CD4-positive, alpha-beta T cell (primary cell): ENCODE results near the gene ZNHIT3. TPM values are rescaled to one million over a fixed set of nuclear protein-coding genes. Genes with fewer than 3 reads are reported as not detected.

ENCODE experiments used
- ATAC-seq: fragments of 200-7000 bp; cut with Tn5 transposase; one replicate; pipeline ENCODE4 v1.10.0; 2022; ENCODE audit warnings: mild to moderate bottlenecking; ENCODE audit not compliant: poor library complexity
- CTCF ChIA-PET: fragments of 350-600 bp; sonication (Branson Sonifier 250); formaldehyde crosslinking; loops from one replicate; lab custom pipeline; 2021; ENCODE audit warnings: antibody characterized with exemption, inconsistent platforms; lab: Charles Lee
- POLR2A ChIA-PET: fragments of 350-600 bp; sonication (Branson Sonifier 250); formaldehyde crosslinking; loops from one replicate; lab custom pipeline; 2021; ENCODE audit warnings: antibody characterized with exemption, inconsistent platforms; lab: Charles Lee
- DNase-seq, 14 experiments: peaks; one replicate each; pipeline ENCODE4 v3.0.0-alpha.2; 2013 to 2020; ENCODE audit warnings: mixed read lengths in 2 of 14
- H3K27ac ChIP-seq, 2 donors: one replicate each; pipeline versions ENCODE4 v1.5.1 to v1.7.0; 2013; ENCODE audit warnings: low read length in 2 of 2, low read depth in 1 of 2, mild to moderate bottlenecking in 1 of 2
- H3K27me3 ChIP-seq, 2 experiments: 1 replicate in 1 of 2; 2 replicates in 1 of 2; pipeline versions ENCODE4 v1.6.1 to v1.7.0; 2013; ENCODE audit warnings: low read length in 2 of 2, control low read depth in 1 of 2, mild to moderate bottlenecking in 1 of 2, moderate library complexity in 1 of 2; ENCODE audit not compliant: insufficient read depth in 2 of 2, control insufficient read depth in 1 of 2
- H3K36me3 ChIP-seq: one replicate; pipeline ENCODE4 v1.6.1; 2013; ENCODE audit warnings: low read length, control low read depth; ENCODE audit not compliant: insufficient read depth
- H3K4me1 ChIP-seq: one replicate; pipeline ENCODE4 v1.6.1; 2013; ENCODE audit warnings: low read length, control low read depth; ENCODE audit not compliant: insufficient read depth
- H3K4me3 ChIP-seq: one replicate; pipeline ENCODE4 v1.5.1; 2013; ENCODE audit warnings: mild to moderate bottlenecking, low read length, moderate library complexity
- H3K9me3 ChIP-seq, 2 experiments: 1 replicate in 1 of 2; 2 replicates in 1 of 2; pipeline versions ENCODE4 v1.6.1 to v1.7.0; 2013; ENCODE audit warnings: low read length in 2 of 2, mild to moderate bottlenecking in 2 of 2, control low read depth in 1 of 2, moderate library complexity in 1 of 2; ENCODE audit not compliant: control insufficient read depth in 1 of 2, insufficient read depth in 1 of 2
- H3K27ac Mint-ChIP-seq: one replicate; pipeline ENCODE4 v1.8.0; 2020; ENCODE audit warnings: mixed read lengths
- H3K27me3 Mint-ChIP-seq: one replicate; pipeline ENCODE4 v1.8.0; 2021; ENCODE audit warnings: mixed read lengths
- H3K36me3 Mint-ChIP-seq: one replicate; pipeline ENCODE4 v1.8.0; 2021; ENCODE audit warnings: low read depth, mixed read lengths
- H3K4me1 Mint-ChIP-seq: one replicate; pipeline ENCODE4 v1.8.0; 2021; ENCODE audit warnings: low read depth, mixed read lengths
- H3K4me3 Mint-ChIP-seq: one replicate; pipeline ENCODE4 v1.8.0; 2020; ENCODE audit warnings: mild to moderate bottlenecking, mixed read lengths
- H3K9me3 Mint-ChIP-seq: one replicate; pipeline ENCODE4 v1.8.0; 2020; ENCODE audit warnings: mixed read lengths
- intact Hi-C, 2 experiments: fragments of 100-400 bp; cut with DNase I in 1 of 2; cut with micrococcal nuclease in 1 of 2; formaldehyde crosslinking; loops; one replicate each; pipeline versions ENCODE4 v1.15.1 to v1.9.0; 2023 to 2025; cut with DNase I, micrococcal nuclease
- total RNA-seq, 174 experiments: library from RNA in 2 of 174; stranded (reverse) in 2 of 174; gene quantifications; one replicate each; pipeline ENCODE4 v1.2.3 and lab custom pipeline; 2021 to 2026
- TF ChIP-seq, protein P1 (sequence below): fragments of 200-600 bp; IDR thresholded peaks from one replicate; pipeline ENCODE4 v1.8.0; 2022; ENCODE audit warnings: antibody characterized with exemption, mild to moderate bottlenecking

The ZNHIT3 gene
- total RNA-seq, 2 experiments from 2014 or later, result 70.2 to 73.9 TPM

DNA sequence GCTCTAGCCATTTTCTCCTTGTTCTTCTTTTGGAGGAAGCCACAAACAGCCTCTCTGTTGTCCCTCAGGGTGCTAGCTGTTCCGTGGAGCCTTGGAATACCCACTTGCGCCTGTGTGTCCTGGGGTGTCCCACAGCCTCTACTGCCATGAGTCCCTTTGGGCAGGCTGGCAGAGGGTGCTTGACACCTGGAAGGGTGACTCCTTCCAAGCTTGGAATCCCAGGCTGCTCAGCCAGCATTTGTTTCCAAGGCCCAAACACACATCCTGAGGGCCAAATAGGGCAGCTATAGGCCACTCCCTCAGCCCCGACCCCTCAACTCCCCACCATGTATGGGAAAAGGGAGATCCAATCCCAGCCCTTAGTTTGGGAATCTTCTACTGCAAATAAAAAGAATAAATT, 14.9 kb downstream of the ZNHIT3 start:
- Mint-ChIP-seq H3K27ac (no peak overlapping the region), H3K4me1 (no peaks in the 10 kb centered on the region), H3K4me3 (no peak overlapping the region), H3K36me3 (peaks cover 44% of the 10 kb centered on the region), H3K27me3 (no peaks in the 10 kb centered on the region), H3K9me3 (no peaks in the 10 kb centered on the region)
- ChIA-PET CTCF (no interaction called here), POLR2A (interaction anchor here (0.8 kb wide), 1 partner anchor 8 kb away, joined by 3 read pairs; no protein-coding TSS in a partner anchor)
- H3K4me3 ChIP-seq, result no peak overlapping the region
- ATAC-seq (no peak), DNase-seq (no peak)
- H3K36me3 ChIP-seq, result peaks cover 51% of the 10 kb centered on the region
- H3K27me3 ChIP-seq, result no peaks in the 10 kb centered on the region
- H3K9me3 ChIP-seq, result no peaks in the 10 kb centered on the region
- no peak overlapping the region for H3K27ac ChIP-seq
- intact Hi-C loops, result no loop called here
- TF ChIP-seq, protein P1, sequence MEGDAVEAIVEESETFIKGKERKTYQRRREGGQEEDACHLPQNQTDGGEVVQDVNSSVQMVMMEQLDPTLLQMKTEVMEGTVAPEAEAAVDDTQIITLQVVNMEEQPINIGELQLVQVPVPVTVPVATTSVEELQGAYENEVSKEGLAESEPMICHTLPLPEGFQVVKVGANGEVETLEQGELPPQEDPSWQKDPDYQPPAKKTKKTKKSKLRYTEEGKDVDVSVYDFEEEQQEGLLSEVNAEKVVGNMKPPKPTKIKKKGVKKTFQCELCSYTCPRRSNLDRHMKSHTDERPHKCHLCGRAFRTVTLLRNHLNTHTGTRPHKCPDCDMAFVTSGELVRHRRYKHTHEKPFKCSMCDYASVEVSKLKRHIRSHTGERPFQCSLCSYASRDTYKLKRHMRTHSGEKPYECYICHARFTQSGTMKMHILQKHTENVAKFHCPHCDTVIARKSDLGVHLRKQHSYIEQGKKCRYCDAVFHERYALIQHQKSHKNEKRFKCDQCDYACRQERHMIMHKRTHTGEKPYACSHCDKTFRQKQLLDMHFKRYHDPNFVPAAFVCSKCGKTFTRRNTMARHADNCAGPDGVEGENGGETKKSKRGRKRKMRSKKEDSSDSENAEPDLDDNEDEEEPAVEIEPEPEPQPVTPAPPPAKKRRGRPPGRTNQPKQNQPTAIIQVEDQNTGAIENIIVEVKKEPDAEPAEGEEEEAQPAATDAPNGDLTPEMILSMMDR, result no peak
- H3K4me1 ChIP-seq, result no peaks in the 10 kb centered on the region

DNA sequence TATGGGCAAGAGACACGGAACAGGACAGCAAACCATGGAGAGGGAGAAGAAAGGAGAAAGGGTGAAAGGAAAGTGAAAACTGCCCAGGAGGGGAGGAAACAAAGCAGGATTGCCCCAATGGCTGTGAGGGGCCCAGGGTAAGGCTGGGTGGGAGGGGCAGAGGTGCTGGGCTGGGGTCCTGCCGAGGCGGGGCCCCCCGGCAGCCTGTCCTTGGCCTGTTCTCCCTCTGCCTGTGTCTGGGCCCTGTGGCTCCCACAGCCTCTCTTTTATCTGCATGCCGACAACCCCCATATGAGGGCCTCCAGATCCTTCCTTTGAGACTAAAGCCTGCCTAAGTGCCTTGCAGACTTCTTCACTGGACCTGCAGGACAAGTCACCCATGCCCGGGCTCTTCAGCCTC, 15.5 kb downstream of the ZNHIT3 start:
- no peaks in the 10 kb centered on the region for H3K27me3 ChIP-seq
- peaks cover 49% of the 10 kb centered on the region for H3K36me3 ChIP-seq
- Mint-ChIP-seq H3K27me3 (no peaks in the 10 kb centered on the region), H3K27ac (peak overlapping the region; percentile 57), H3K9me3 (no peaks in the 10 kb centered on the region), H3K4me3 (no peak overlapping the region), H3K4me1 (no peaks in the 10 kb centered on the region), H3K36me3 (peaks cover 39% of the 10 kb centered on the region)
- no peaks in the 10 kb centered on the region for H3K9me3 ChIP-seq
- ChIA-PET CTCF (no interaction called here), POLR2A (interaction anchor here (0.8 kb wide), 1 partner anchor 9 kb away, joined by 3 read pairs; no protein-coding TSS in a partner anchor)
- no peak overlapping the region for H3K4me3 ChIP-seq
- intact Hi-C loops, result no loop called here
- ATAC-seq (no peak), DNase-seq (no peak)
- TF ChIP-seq, protein P1, result no peak
- no peaks in the 10 kb centered on the region for H3K4me1 ChIP-seq
- H3K27ac ChIP-seq, result no peak overlapping the region

DNA sequence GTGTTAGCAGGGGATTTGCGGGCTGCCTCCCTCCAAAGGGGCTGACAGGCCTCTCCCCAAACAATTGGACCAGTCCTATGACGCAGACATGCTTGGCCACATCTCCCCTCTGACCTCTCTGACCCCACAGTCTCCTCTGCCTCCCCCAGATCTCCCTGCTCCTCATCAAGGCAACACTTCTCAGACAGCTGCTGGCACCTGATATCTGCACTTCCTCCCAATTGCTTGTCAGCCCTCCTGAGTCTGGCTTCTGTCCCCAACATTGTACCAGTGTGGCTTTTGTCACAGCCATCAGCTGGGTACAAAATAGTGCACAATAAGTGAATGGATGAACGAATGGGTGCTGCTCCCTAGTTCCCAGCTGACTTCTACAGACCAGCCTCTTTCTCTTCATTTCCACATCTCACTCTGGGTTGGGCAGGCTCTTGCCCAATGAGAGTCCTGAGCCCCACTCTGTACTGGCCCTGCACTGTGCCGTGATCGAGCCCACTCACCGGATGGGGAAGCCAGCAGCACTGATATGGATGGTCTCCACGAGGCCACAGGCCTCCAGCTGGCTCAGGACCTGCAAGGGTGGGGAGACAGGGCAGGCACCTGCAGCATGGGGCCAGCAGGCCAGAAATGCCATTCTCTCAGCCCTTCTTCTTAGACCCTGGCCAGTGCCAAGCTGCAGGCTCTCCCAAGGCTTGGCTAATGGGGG, 17.1 kb downstream of the ZNHIT3 start:
- no peak for DNase-seq
- H3K36me3 Mint-ChIP-seq, result peaks cover 29% of the 10 kb centered on the region
- H3K9me3 Mint-ChIP-seq, result no peaks in the 10 kb centered on the region
- no peak overlapping the region for H3K27ac Mint-ChIP-seq
- Histone ChIP-seq H3K27ac (no peak overlapping the region), H3K4me1 (no peaks in the 10 kb centered on the region), H3K27me3 (no peaks in the 10 kb centered on the region), H3K9me3 (no peaks in the 10 kb centered on the region), H3K4me3 (no peak overlapping the region), H3K36me3 (peaks cover 43% of the 10 kb centered on the region)
- ChIA-PET POLR2A (interaction anchor here (1.0 kb wide), 1 partner anchor 41 kb away, joined by 3 read pairs; the partner anchor contains the start of gene GGNBP2), CTCF (no interaction called here)
- no peaks in the 10 kb centered on the region for H3K4me1 Mint-ChIP-seq
- H3K4me3 Mint-ChIP-seq, result no peak overlapping the region
- intact Hi-C loops, result no loop called here
- ATAC-seq, result no peak
- TF ChIP-seq, protein P1, result no peak
- no peaks in the 10 kb centered on the region for H3K27me3 Mint-ChIP-seq
